Measurements from ENCODE around the gene MSRB2. TPM values are rescaled to one million over a fixed set of nuclear protein-coding genes. Genes with fewer than 3 reads are reported as not detected.

MSRB2 gene
- total RNA-seq, 1 donor: 1.4 TPM

GRCh38 chr10:23120001-23120934 is 24.9 kb downstream of the MSRB2 start:
- H3K4me3 ChIP-seq (ENCODE audit: low read length): no peak overlapping the region
- no peaks in the 10 kb centered on the region for H3K27me3 ChIP-seq (ENCODE audit: insufficient read depth, low read length)
- H3K9me3 ChIP-seq (ENCODE audit: low read depth, low read length): no peaks in the 10 kb centered on the region
- no peaks in the 10 kb centered on the region for H3K4me1 ChIP-seq (ENCODE audit: insufficient read depth, low read length)

GRCh38 chr10:23121135-23121534 is 25.8 kb downstream of the MSRB2 start:
- Histone ChIP-seq H3K4me1 (ENCODE audit: insufficient read depth, low read length) (no peaks in the 10 kb centered on the region), H3K9me3 (ENCODE audit: low read depth, low read length) (no peaks in the 10 kb centered on the region), H3K4me3 (ENCODE audit: low read length) (no peak overlapping the region), H3K27me3 (ENCODE audit: insufficient read depth, low read length) (no peaks in the 10 kb centered on the region)

- H3K27me3 ChIP-seq (ENCODE audit: insufficient read depth, low read length): peaks cover 2% of the 10 kb centered on the region
Observed at GRCh38 chr10:23136462-23136861, 41.1 kb downstream of the MSRB2 start.

GRCh38 chr10:23139677-23140076 is 44.3 kb downstream of the MSRB2 start:
- Histone ChIP-seq H3K9me3 (ENCODE audit: low read depth, low read length) (no peaks in the 10 kb centered on the region), H3K4me3 (ENCODE audit: low read length) (no peak overlapping the region), H3K27me3 (ENCODE audit: insufficient read depth, low read length) (peaks cover 2% of the 10 kb centered on the region), H3K4me1 (ENCODE audit: insufficient read depth, low read length) (no peaks in the 10 kb centered on the region)

More at GRCh38 chr10:23136462-23136861, 41.1 kb downstream of the MSRB2 start:
- Histone ChIP-seq H3K9me3 (ENCODE audit: low read depth, low read length) (no peaks in the 10 kb centered on the region), H3K4me1 (ENCODE audit: insufficient read depth, low read length) (no peaks in the 10 kb centered on the region), H3K4me3 (ENCODE audit: low read length) (no peak overlapping the region)

- H3K9me3 ChIP-seq (ENCODE audit: low read depth, low read length): no peaks in the 10 kb centered on the region
Observed at GRCh38 chr10:23141995-23142394, 46.6 kb downstream of the MSRB2 start.

GRCh38 chr10:23146258-23146657 is 50.9 kb downstream of the MSRB2 start:
- no peaks in the 10 kb centered on the region for H3K4me1 ChIP-seq (ENCODE audit: insufficient read depth, low read length)
- H3K4me3 ChIP-seq (ENCODE audit: low read length): no peak overlapping the region
- no peaks in the 10 kb centered on the region for H3K9me3 ChIP-seq (ENCODE audit: low read depth, low read length)
- H3K27me3 ChIP-seq (ENCODE audit: insufficient read depth, low read length): no peaks in the 10 kb centered on the region

More at GRCh38 chr10:23141995-23142394, 46.6 kb downstream of the MSRB2 start:
- no peaks in the 10 kb centered on the region for H3K4me1 ChIP-seq (ENCODE audit: insufficient read depth, low read length)
- peaks cover 2% of the 10 kb centered on the region for H3K27me3 ChIP-seq (ENCODE audit: insufficient read depth, low read length)
- no peak overlapping the region for H3K4me3 ChIP-seq (ENCODE audit: low read length)

- Histone ChIP-seq H3K4me3 (ENCODE audit: low read length) (no peak overlapping the region), H3K27me3 (ENCODE audit: insufficient read depth, low read length) (no peaks in the 10 kb centered on the region), H3K9me3 (ENCODE audit: low read depth, low read length) (no peaks in the 10 kb centered on the region), H3K4me1 (ENCODE audit: insufficient read depth, low read length) (no peaks in the 10 kb centered on the region)
Observed at GRCh38 chr10:23147035-23147434, 51.7 kb downstream of the MSRB2 start.

- no peaks in the 10 kb centered on the region for H3K4me1 ChIP-seq (ENCODE audit: insufficient read depth, low read length)
- no peak overlapping the region for H3K4me3 ChIP-seq (ENCODE audit: low read length)
- H3K27me3 ChIP-seq (ENCODE audit: insufficient read depth, low read length): no peaks in the 10 kb centered on the region
- H3K9me3 ChIP-seq (ENCODE audit: low read depth, low read length): no peaks in the 10 kb centered on the region
Observed at GRCh38 chr10:23148214-23148613, 52.8 kb downstream of the MSRB2 start.

- H3K4me1 ChIP-seq (ENCODE audit: insufficient read depth, low read length): no peaks in the 10 kb centered on the region
- no peaks in the 10 kb centered on the region for H3K9me3 ChIP-seq (ENCODE audit: low read depth, low read length)
- H3K4me3 ChIP-seq (ENCODE audit: low read length): no peak overlapping the region
- H3K27me3 ChIP-seq (ENCODE audit: insufficient read depth, low read length): no peaks in the 10 kb centered on the region
Observed at GRCh38 chr10:23150091-23150490, 54.7 kb downstream of the MSRB2 start.

GRCh38 chr10:23150610-23151009 is 55.2 kb downstream of the MSRB2 start:
- Histone ChIP-seq H3K9me3 (ENCODE audit: low read depth, low read length) (no peaks in the 10 kb centered on the region), H3K4me1 (ENCODE audit: insufficient read depth, low read length) (no peaks in the 10 kb centered on the region), H3K4me3 (ENCODE audit: low read length) (no peak overlapping the region), H3K27me3 (ENCODE audit: insufficient read depth, low read length) (no peaks in the 10 kb centered on the region)

GRCh38 chr10:23151071-23151470 is 55.7 kb downstream of the MSRB2 start:
- Histone ChIP-seq H3K4me3 (ENCODE audit: low read length) (no peak overlapping the region), H3K4me1 (ENCODE audit: insufficient read depth, low read length) (no peaks in the 10 kb centered on the region), H3K9me3 (ENCODE audit: low read depth, low read length) (no peaks in the 10 kb centered on the region), H3K27me3 (ENCODE audit: insufficient read depth, low read length) (no peaks in the 10 kb centered on the region)

- no peaks in the 10 kb centered on the region for H3K27me3 ChIP-seq (ENCODE audit: insufficient read depth, low read length)
- no peak overlapping the region for H3K4me3 ChIP-seq (ENCODE audit: low read length)
- no peaks in the 10 kb centered on the region for H3K9me3 ChIP-seq (ENCODE audit: low read depth, low read length)
- no peaks in the 10 kb centered on the region for H3K4me1 ChIP-seq (ENCODE audit: insufficient read depth, low read length)
Observed at GRCh38 chr10:23155169-23155568, 59.8 kb downstream of the MSRB2 start.

- H3K4me3 ChIP-seq (ENCODE audit: low read length): no peak overlapping the region
- H3K4me1 ChIP-seq (ENCODE audit: insufficient read depth, low read length): no peaks in the 10 kb centered on the region
- H3K27me3 ChIP-seq (ENCODE audit: insufficient read depth, low read length): no peaks in the 10 kb centered on the region
- no peaks in the 10 kb centered on the region for H3K9me3 ChIP-seq (ENCODE audit: low read depth, low read length)
Observed at GRCh38 chr10:23156447-23157150, 61.2 kb downstream of the MSRB2 start.

- no peaks in the 10 kb centered on the region for H3K27me3 ChIP-seq (ENCODE audit: insufficient read depth, low read length)
- no peaks in the 10 kb centered on the region for H3K9me3 ChIP-seq (ENCODE audit: low read depth, low read length)
- no peak overlapping the region for H3K4me3 ChIP-seq (ENCODE audit: low read length)
- H3K4me1 ChIP-seq (ENCODE audit: insufficient read depth, low read length): no peaks in the 10 kb centered on the region
Observed at GRCh38 chr10:23157239-23157681, 61.9 kb downstream of the MSRB2 start.

- Histone ChIP-seq H3K4me3 (ENCODE audit: low read length) (no peak overlapping the region), H3K27me3 (ENCODE audit: insufficient read depth, low read length) (no peaks in the 10 kb centered on the region), H3K4me1 (ENCODE audit: insufficient read depth, low read length) (no peaks in the 10 kb centered on the region), H3K9me3 (ENCODE audit: low read depth, low read length) (no peaks in the 10 kb centered on the region)
Observed at GRCh38 chr10:23157691-23158369, 62.5 kb downstream of the MSRB2 start.
